PC-9 (cell line): ENCODE results near the gene KAT8. TPM values are rescaled to one million over a fixed set of nuclear protein-coding genes. Genes with fewer than 3 reads are reported as not detected.

Experiments
- BruUV-seq: library from RNA; stranded (reverse); fragments of 400-500 nt; replicated peaks from 2 replicates; lab custom pipeline; 2021; lab: Mats Ljungman, UMichigan
- CTCF ChIA-PET: fragments of 300-600 bp; sonication (Branson Sonifier 250); formaldehyde crosslinking; loops from one replicate; lab custom pipeline; 2022; ENCODE audit warnings: antibody characterized with exemption; lab: Charles Lee
- POLR2A ChIA-PET: fragments of 300-600 bp; sonication (Branson Sonifier 250); formaldehyde crosslinking; loops from one replicate; lab custom pipeline; 2022; ENCODE audit warnings: antibody characterized with exemption; ENCODE audit not compliant: unreplicated experiment; lab: Charles Lee
- DNase-seq, 2 experiments: peaks; one replicate each; pipeline versions ENCODE4 v3.0.0 to v3.0.0-alpha.2; 2015 to 2022; ENCODE audit warnings: mixed read lengths in 1 of 2
- H2AFZ ChIP-seq: fragments of 200-600 bp; sonication (generic); 2 replicates; pipeline ENCODE4 v1.8.1; 2017; ENCODE audit warnings: antibody characterized with exemption
- H3F3A ChIP-seq: fragments of 200-600 bp; sonication (generic); 2 replicates; pipeline ENCODE4 v1.8.1; 2017; ENCODE audit warnings: antibody characterized with exemption, mild to moderate bottlenecking, low read depth; ENCODE audit not compliant: insufficient read depth
- H3K27ac ChIP-seq: fragments of 200-600 bp; sonication (generic); 2 replicates; pipeline ENCODE4 v1.6.1; 2016; ENCODE audit warnings: mixed run types
- H3K27me3 ChIP-seq: fragments of 200-600 bp; sonication (generic); 2 replicates; pipeline ENCODE4 v1.6.1; 2016; ENCODE audit warnings: low read depth, mixed run types; ENCODE audit not compliant: insufficient read depth
- H3K36me3 ChIP-seq: fragments of 200-600 bp; sonication (generic); 2 replicates; pipeline ENCODE4 v1.6.1; 2016; ENCODE audit warnings: low read depth, mixed run types
- H3K4me1 ChIP-seq: fragments of 200-600 bp; sonication (generic); replicated peaks from 2 replicates; pipeline ENCODE4 v1.6.1; 2016; ENCODE audit warnings: mixed run types; ENCODE audit not compliant: insufficient read depth
- H3K4me2 ChIP-seq: fragments of 200-600 bp; sonication (generic); 2 replicates; pipeline ENCODE4 v1.6.1; 2017; ENCODE audit warnings: mixed run types
- H3K4me3 ChIP-seq: fragments of 200-600 bp; sonication (generic); 2 replicates; pipeline ENCODE4 v1.6.1; 2016; ENCODE audit warnings: mixed run types
- H3K79me2 ChIP-seq: fragments of 200-600 bp; sonication (generic); 2 replicates; pipeline ENCODE4 v1.6.1; 2017; ENCODE audit warnings: low read depth, mixed run types
- H3K9me2 ChIP-seq: fragments of 200-600 bp; sonication (generic); 2 replicates; pipeline ENCODE4 v1.8.1; 2017; ENCODE audit warnings: mild to moderate bottlenecking; ENCODE audit not compliant: insufficient read depth
- H3K9me3 ChIP-seq: fragments of 200-600 bp; sonication (generic); 2 replicates; pipeline ENCODE4 v1.8.1; 2016; ENCODE audit warnings: low read depth; ENCODE audit not compliant: insufficient read depth
- H4K20me1 ChIP-seq: fragments of 200-600 bp; sonication (generic); 2 replicates; pipeline ENCODE4 v1.8.1; 2017; ENCODE audit not compliant: insufficient read depth
- EZH2 ChIP-seq: fragments of 200-600 bp; sonication (generic); IDR thresholded peaks from 2 replicates; pipeline ENCODE4 v1.8.0; 2017; ENCODE audit warnings: antibody characterized with exemption, low read depth
- intact Hi-C: fragments of 100-400 bp; cut with micrococcal nuclease; formaldehyde crosslinking; loops from one replicate; pipeline ENCODE4 v1.10.0; 2022; ENCODE audit not compliant: unreplicated experiment
- total RNA-seq: library from RNA; stranded (reverse); gene quantifications from 2 replicates; pipeline ENCODE4 v1.2.3, GENCODE V29; 2021
- TF ChIP-seq, protein P1 (sequence below): fragments of 200-600 bp; sonication (generic); conservative IDR thresholded peaks from 2 replicates; pipeline ENCODE4 v1.6.1; 2017; ENCODE audit warnings: mixed run types, antibody characterized with exemption, mild to moderate bottlenecking, moderate library complexity

KAT8 gene
- total RNA-seq, 1 experiment from 2014 or later, result 81.4 TPM

DNA sequence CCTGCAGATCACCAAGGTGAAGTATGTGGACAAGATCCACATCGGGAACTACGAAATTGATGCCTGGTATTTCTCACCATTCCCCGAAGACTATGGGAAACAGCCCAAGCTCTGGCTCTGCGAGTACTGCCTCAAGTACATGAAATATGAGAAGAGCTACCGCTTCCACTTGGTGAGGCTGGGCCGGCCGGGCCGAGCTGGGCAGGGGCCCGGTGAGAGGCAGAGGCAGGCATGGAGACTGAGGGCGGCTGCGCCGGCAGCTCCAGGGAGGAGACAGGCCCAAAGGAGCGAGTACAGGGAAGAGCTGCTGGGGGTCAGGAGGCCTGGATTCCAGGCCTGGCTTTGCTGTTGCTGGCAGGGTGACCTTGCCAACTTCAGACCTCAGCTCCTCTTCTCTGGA lies 9.7 kb downstream of the KAT8 start:
- no TSS peak for BruUV-seq
- Histone ChIP-seq H3K36me3 (peaks cover 3% of the 10 kb centered on the region; the same call in 1 of the 2 replicates), H3K27me3 (no peaks in the 10 kb centered on the region), H3K4me1 (peaks cover 51% of the 10 kb centered on the region), H3F3A (peaks cover 54% of the 10 kb centered on the region), H3K79me2 (no peaks in the 10 kb centered on the region), H3K4me3 (no peak overlapping the region), H4K20me1 (no peaks in the 10 kb centered on the region), H3K9me3 (no peaks in the 10 kb centered on the region), H2AFZ (no peak overlapping the region), H3K4me2 (peak overlapping the region; percentile 61; the same call in 1 of the 2 replicates), H3K9me2 (no peaks in the 10 kb centered on the region), H3K27ac (peak overlapping the region; percentile 91)
- ChIA-PET CTCF (no interaction called here), POLR2A (no interaction called here)
- intact Hi-C loops, result no loop called here
- DNase-seq, result no peak
- TF ChIP-seq, protein P1, sequence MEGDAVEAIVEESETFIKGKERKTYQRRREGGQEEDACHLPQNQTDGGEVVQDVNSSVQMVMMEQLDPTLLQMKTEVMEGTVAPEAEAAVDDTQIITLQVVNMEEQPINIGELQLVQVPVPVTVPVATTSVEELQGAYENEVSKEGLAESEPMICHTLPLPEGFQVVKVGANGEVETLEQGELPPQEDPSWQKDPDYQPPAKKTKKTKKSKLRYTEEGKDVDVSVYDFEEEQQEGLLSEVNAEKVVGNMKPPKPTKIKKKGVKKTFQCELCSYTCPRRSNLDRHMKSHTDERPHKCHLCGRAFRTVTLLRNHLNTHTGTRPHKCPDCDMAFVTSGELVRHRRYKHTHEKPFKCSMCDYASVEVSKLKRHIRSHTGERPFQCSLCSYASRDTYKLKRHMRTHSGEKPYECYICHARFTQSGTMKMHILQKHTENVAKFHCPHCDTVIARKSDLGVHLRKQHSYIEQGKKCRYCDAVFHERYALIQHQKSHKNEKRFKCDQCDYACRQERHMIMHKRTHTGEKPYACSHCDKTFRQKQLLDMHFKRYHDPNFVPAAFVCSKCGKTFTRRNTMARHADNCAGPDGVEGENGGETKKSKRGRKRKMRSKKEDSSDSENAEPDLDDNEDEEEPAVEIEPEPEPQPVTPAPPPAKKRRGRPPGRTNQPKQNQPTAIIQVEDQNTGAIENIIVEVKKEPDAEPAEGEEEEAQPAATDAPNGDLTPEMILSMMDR, result no peak
- no peak for TF ChIP-seq EZH2

DNA sequence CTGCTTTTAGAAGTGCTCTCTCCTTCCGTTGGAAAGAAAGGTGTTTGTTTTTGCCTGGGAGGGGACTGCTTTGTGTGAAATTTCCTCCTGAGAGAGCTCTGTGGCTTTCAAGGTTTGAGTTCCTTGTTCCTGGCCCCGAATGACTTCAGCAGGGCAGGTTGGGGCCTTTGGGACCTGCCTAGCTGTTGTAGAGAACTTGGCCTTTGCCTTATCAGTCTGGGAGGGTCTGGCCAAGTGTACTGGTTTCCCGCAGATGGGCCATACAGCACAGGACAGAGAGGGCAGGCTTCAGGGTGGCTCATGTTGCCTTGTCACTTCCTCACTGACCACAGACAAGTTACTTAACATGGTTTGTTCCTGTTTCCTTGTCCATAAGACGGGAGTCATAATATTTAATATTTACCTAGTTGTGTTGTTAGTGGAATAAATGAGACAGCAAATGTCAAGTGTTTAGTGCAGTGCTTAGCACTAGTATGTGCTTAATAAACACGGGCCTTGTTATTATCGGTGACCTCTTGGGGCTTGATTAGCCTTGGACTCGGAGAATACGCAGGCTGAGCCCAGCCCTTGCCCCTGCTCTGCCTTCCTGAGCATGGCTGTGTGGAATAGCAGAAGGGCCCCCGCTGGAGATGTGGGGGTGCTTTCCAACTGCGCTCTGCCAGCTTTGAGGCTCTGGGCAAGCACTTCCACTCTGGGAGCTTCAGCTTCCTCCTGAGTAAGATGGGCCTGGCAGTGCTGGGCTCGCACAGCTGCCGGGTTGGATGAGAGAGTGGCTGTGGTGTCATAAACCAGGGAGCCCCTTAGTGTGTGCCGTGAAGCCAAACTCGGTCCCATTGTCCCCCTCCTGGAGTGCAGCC lies 11.5 kb downstream of the KAT8 start:
- CTCF ChIA-PET, result no interaction called here
- Histone ChIP-seq H2AFZ (no peak overlapping the region), H3K4me2 (peak overlapping the region; percentile 61), H3F3A (peaks cover 57% of the 10 kb centered on the region), H4K20me1 (no peaks in the 10 kb centered on the region), H3K79me2 (peaks cover 7% of the 10 kb centered on the region; the same call in 1 of the 2 replicates), H3K9me3 (no peaks in the 10 kb centered on the region), H3K27me3 (no peaks in the 10 kb centered on the region), H3K4me1 (peaks cover 56% of the 10 kb centered on the region), H3K27ac (peak overlapping the region; percentile 91), H3K4me3 (no peak overlapping the region), H3K36me3 (no peaks in the 10 kb centered on the region; the same call in 1 of the 2 replicates), H3K9me2 (no peaks in the 10 kb centered on the region)
- peak; percentile 69 to 94 for DNase-seq
- intact Hi-C loops, result no loop called here
- POLR2A ChIA-PET, result interaction anchor here (0.6 to 1.4 kb wide), 3 partner anchors 11 to 143 kb away, joined by 6 to 15 read pairs (median 11); partner anchors contain the start of gene KAT8
- TF ChIP-seq, protein P1, result no peak
- TF ChIP-seq EZH2, result no peak
- BruUV-seq, result no TSS peak

DNA sequence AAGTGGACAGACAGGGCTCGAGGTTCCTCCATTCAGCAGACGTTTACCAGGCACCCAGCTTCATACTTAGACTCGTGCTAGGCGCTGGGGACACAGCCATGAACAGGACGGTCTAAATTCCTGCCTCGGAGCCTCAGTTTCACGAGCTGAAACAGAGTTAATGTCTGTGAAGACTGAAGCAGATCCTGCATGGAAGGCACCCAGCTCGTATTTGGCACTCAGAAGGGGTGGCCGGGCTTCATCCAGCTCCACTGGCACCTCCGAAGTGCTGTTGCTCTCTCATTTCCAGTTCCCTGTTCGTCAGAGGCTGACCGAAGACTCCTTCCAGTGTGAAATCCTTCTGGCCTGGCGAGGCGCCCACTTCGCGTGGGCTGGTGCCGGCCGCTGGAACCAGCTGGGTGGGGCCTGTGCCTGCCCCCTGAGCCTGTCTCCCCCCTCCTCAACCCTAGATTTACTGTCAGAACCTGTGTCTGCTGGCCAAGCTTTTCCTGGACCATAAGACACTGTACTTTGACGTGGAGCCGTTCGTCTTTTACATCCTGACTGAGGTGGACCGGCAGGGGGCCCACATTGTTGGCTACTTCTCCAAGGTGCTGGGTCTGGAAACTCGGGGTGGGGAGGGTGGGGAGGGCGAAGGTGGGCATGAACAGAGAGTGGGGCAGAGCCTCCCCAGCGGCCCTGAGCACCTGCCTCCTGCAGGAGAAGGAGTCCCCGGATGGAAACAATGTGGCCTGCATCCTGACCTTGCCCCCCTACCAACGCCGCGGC lies 12.3 kb downstream of the KAT8 start:
- peaks cover 12% of the 10 kb centered on the region; the same call in 1 of the 2 replicates for H3K79me2 ChIP-seq
- ChIA-PET CTCF (interaction anchor here (2.0 kb wide), 1 partner anchor 13 kb away, joined by 32 read pairs; no protein-coding TSS in a partner anchor), POLR2A (interaction anchor here (0.6 to 1.4 kb wide), 2 partner anchors 12 to 51 kb away, joined by 10 to 15 read pairs; partner anchors contain the start of gene KAT8)
- peaks cover 64% of the 10 kb centered on the region for H3K4me1 ChIP-seq
- intact Hi-C loops, result loop anchor here (2.0 kb wide), 1 partner anchor 13 kb away; the partner anchor contains the start of gene KAT8
- no peak for DNase-seq
- H3K4me3 ChIP-seq, result no peak overlapping the region
- no peaks in the 10 kb centered on the region for H3K27me3 ChIP-seq
- no peaks in the 10 kb centered on the region for H3K9me2 ChIP-seq
- H3K27ac ChIP-seq, result peak overlapping the region; percentile 91
- no peak for TF ChIP-seq EZH2
- TF ChIP-seq, protein P1, result no peak
- no peak overlapping the region for H2AFZ ChIP-seq
- no peaks in the 10 kb centered on the region for H3K9me3 ChIP-seq
- no peaks in the 10 kb centered on the region; the same call in 1 of the 2 replicates for H3K36me3 ChIP-seq
- no TSS peak for BruUV-seq
- H3F3A ChIP-seq, result peaks cover 63% of the 10 kb centered on the region
- no peaks in the 10 kb centered on the region for H4K20me1 ChIP-seq
- H3K4me2 ChIP-seq, result peak overlapping the region; percentile 61
